Measurements from ENCODE around the gene BMPR1A. TPM values are rescaled to one million over a fixed set of nuclear protein-coding genes. Genes with fewer than 3 reads are reported as not detected.
A peak's percentile ranks its signal among the peaks of the same experiment; 100 is the strongest.
"Not testable (repeated sequence)": the region's sequence is repeated elsewhere in the genome, so short reads cannot be mapped to it uniquely, and the experiment has no call there.

The BMPR1A gene
- total RNA-seq, 6 experiments from 2014 or later: 41.9 to 50.5 (median 46.6) TPM

GRCh38 chr10:86929468-86930380 is 173.3 kb downstream of the BMPR1A start:
- Mint-ChIP-seq H3K4me1 (ENCODE audit: low read depth) (peaks cover 6% of the 10 kb centered on the region), H3K27ac (no peak overlapping the region; the same call in 1 of the 2 replicates), H3K4me3 (no peak overlapping the region), H3K36me3 (ENCODE audit: low read depth) (peaks cover 8% of the 10 kb centered on the region; the same call in 1 of the 2 replicates), H3K9me3 (no peaks in the 10 kb centered on the region), H3K27me3 (ENCODE audit: insufficient read depth) (no peaks in the 10 kb centered on the region; the same call in 1 of the 2 replicates)
- no peak for TF ChIP-seq CTCF (IDR thresholded peaks at IDR 0.05)
- DNase-seq: no peak

- Mint-ChIP-seq H3K27ac (peak overlapping the region; percentile 9; the same call in 1 of the 2 replicates), H3K9me3 (no peaks in the 10 kb centered on the region), H3K4me3 (no peak overlapping the region), H3K4me1 (ENCODE audit: low read depth) (peaks cover 17% of the 10 kb centered on the region), H3K27me3 (ENCODE audit: insufficient read depth) (no peaks in the 10 kb centered on the region; the same call in 1 of the 2 replicates), H3K36me3 (ENCODE audit: low read depth) (peaks cover 8% of the 10 kb centered on the region; the same call in 1 of the 2 replicates)
- peak; percentile 25 for DNase-seq
- TF ChIP-seq CTCF (IDR thresholded peaks at IDR 0.05): no peak
These were observed 175.5 kb downstream of the BMPR1A start for GRCh38 chr10:86931872-86932271.

- TF ChIP-seq CTCF (IDR thresholded peaks at IDR 0.05): no peak
- no peaks in the 10 kb centered on the region for H3K9me3 Mint-ChIP-seq
- peaks cover 25% of the 10 kb centered on the region for H3K4me1 Mint-ChIP-seq (ENCODE audit: low read depth)
- no peak overlapping the region for H3K4me3 Mint-ChIP-seq
- no peak overlapping the region for H3K27ac Mint-ChIP-seq
- no peak for DNase-seq
- no peaks in the 10 kb centered on the region for H3K27me3 Mint-ChIP-seq (ENCODE audit: insufficient read depth)
- peaks cover 8% of the 10 kb centered on the region; the same call in 1 of the 2 replicates for H3K36me3 Mint-ChIP-seq (ENCODE audit: low read depth)
These were observed 176.3 kb downstream of the BMPR1A start for GRCh38 chr10:86932674-86933073.

- not testable (repeated sequence) for H3K27ac Mint-ChIP-seq; H3K36me3 Mint-ChIP-seq (ENCODE audit: low read depth); DNase-seq; H3K4me3 Mint-ChIP-seq; H3K9me3 Mint-ChIP-seq; H3K27me3 Mint-ChIP-seq (ENCODE audit: insufficient read depth)
- peaks cover 25% of the 10 kb centered on the region for H3K4me1 Mint-ChIP-seq (ENCODE audit: low read depth)
These were observed 177.8 kb downstream of the BMPR1A start for GRCh38 chr10:86934162-86934711.

GRCh38 chr10:86936661-86937501 is 180.5 kb downstream of the BMPR1A start:
- H3K27ac Mint-ChIP-seq: peak overlapping the region; percentile 24; the same call in 1 of the 2 replicates
- H3K4me1 Mint-ChIP-seq (ENCODE audit: low read depth): peaks cover 25% of the 10 kb centered on the region
- no peak for TF ChIP-seq CTCF (IDR thresholded peaks at IDR 0.05)
- peak; percentile 48 for DNase-seq
- 0 out of 2 replicates have a peak, but pooled peaks cover 2% of the 10 kb centered on the region for H3K27me3 Mint-ChIP-seq (ENCODE audit: insufficient read depth)
- peak overlapping the region; percentile 27; the same call in 1 of the 2 replicates for H3K4me3 Mint-ChIP-seq
- H3K9me3 Mint-ChIP-seq: no peaks in the 10 kb centered on the region
- H3K36me3 Mint-ChIP-seq (ENCODE audit: low read depth): no peaks in the 10 kb centered on the region
